ENCODE measurements around the gene SPSB3. TPM values are rescaled to one million over a fixed set of nuclear protein-coding genes. Genes with fewer than 3 reads are reported as not detected.

Gene SPSB3
- total and polyA plus RNA-seq, 2 of the 13 experiments (the other 11 are each of a cell fraction or from before 2014, with no cell fraction given), result 13.2 to 21.9 TPM

DNA sequence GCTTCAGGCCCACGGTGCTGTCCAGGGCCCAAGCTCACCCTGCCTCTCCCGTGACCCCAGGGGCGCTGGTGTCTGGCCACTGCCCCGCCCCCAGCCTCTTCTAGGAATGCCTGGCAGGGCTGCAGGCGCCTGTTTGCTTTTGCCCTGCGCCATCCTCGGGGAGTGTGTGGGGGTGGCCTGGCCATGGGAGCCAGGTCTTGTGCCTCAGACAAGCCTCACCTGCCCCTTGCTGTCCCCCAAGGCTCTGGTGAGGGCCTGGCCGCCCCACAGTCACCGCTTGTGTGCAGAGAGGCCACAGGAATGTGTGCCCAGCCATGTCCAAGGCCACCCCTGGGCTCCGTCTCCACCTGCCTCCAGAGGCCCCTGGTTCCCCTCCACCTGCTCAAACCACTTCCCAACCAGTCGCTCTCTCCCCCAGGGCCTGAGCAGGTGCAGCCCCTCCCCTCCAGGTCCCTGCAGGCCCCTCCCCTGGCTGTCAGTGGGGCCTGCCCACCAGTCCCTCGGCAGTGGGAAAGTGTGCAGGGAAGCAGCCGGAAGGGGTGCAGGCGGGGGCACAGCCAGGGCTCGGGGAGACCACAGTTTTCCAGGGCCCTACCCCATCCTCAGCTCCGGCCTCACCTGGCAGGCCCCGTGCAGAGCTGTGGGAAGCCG, 12.0 kb upstream of the SPSB3 start (continued):
- TF ChIP-seq, protein P1, sequence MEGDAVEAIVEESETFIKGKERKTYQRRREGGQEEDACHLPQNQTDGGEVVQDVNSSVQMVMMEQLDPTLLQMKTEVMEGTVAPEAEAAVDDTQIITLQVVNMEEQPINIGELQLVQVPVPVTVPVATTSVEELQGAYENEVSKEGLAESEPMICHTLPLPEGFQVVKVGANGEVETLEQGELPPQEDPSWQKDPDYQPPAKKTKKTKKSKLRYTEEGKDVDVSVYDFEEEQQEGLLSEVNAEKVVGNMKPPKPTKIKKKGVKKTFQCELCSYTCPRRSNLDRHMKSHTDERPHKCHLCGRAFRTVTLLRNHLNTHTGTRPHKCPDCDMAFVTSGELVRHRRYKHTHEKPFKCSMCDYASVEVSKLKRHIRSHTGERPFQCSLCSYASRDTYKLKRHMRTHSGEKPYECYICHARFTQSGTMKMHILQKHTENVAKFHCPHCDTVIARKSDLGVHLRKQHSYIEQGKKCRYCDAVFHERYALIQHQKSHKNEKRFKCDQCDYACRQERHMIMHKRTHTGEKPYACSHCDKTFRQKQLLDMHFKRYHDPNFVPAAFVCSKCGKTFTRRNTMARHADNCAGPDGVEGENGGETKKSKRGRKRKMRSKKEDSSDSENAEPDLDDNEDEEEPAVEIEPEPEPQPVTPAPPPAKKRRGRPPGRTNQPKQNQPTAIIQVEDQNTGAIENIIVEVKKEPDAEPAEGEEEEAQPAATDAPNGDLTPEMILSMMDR (CRISPR knock-in tag; IDR thresholded peaks at IDR 0.05), result 0 out of 2 replicates have a peak, but pooled peaks have one; percentile 26
- TF ChIP-seq ZNF121 (CRISPR knock-in tag; IDR thresholded peaks at IDR 0.05) (peak; percentile 62), NR1H2 (CRISPR knock-in tag; IDR thresholded peaks at IDR 0.05; ENCODE audit: borderline replicate concordance, low read depth) (0 out of 2 replicates have a peak, but pooled peaks have one; percentile 41), ZNF230 (CRISPR knock-in tag; IDR thresholded peaks at IDR 0.05) (0 out of 2 replicates have a peak, but pooled peaks have one; percentile 22), NR2F6 (IDR thresholded peaks at IDR 0.05) (peak; percentile 49), NR2F6 (CRISPR knock-in tag; IDR thresholded peaks at IDR 0.05) (peak; percentile 64; the same call in 1 of the 2 replicates), ZNF746 (CRISPR knock-in tag; IDR thresholded peaks at IDR 0.05) (no peak), POLR2A (IDR thresholded peaks at IDR 0.05; ENCODE audit: insufficient read depth in 1 of 2, low read depth in 2 of 2, low read length in 2 of 2) (peak in 1 of 2 experiments; percentile 61; a peak in 1 of 4 replicates)
- TF ChIP-seq, protein P2, sequence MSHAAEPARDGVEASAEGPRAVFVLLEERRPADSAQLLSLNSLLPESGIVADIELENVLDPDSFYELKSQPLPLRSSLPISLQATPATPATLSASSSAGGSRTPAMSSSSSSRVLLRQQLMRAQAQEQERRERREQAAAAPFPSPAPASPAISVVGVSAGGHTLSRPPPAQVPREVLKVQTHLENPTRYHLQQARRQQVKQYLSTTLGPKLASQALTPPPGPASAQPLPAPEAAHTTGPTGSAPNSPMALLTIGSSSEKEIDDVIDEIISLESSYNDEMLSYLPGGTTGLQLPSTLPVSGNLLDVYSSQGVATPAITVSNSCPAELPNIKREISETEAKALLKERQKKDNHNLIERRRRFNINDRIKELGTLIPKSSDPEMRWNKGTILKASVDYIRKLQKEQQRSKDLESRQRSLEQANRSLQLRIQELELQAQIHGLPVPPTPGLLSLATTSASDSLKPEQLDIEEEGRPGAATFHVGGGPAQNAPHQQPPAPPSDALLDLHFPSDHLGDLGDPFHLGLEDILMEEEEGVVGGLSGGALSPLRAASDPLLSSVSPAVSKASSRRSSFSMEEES (CRISPR knock-in tag; IDR thresholded peaks at IDR 0.05), result peak; percentile 69
- TF ChIP-seq, protein P3, sequence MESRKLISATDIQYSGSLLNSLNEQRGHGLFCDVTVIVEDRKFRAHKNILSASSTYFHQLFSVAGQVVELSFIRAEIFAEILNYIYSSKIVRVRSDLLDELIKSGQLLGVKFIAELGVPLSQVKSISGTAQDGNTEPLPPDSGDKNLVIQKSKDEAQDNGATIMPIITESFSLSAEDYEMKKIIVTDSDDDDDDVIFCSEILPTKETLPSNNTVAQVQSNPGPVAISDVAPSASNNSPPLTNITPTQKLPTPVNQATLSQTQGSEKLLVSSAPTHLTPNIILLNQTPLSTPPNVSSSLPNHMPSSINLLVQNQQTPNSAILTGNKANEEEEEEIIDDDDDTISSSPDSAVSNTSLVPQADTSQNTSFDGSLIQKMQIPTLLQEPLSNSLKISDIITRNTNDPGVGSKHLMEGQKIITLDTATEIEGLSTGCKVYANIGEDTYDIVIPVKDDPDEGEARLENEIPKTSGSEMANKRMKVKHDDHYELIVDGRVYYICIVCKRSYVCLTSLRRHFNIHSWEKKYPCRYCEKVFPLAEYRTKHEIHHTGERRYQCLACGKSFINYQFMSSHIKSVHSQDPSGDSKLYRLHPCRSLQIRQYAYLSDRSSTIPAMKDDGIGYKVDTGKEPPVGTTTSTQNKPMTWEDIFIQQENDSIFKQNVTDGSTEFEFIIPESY (CRISPR knock-in tag; IDR thresholded peaks at IDR 0.05), result no peak
- TF ChIP-seq, protein P4, sequence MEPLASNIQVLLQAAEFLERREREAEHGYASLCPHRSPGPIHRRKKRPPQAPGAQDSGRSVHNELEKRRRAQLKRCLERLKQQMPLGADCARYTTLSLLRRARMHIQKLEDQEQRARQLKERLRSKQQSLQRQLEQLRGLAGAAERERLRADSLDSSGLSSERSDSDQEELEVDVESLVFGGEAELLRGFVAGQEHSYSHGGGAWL (CRISPR knock-in tag; IDR thresholded peaks at IDR 0.05), result peak; percentile 29; the same call in 1 of the 2 replicates
- TF ChIP-seq, protein P5, sequence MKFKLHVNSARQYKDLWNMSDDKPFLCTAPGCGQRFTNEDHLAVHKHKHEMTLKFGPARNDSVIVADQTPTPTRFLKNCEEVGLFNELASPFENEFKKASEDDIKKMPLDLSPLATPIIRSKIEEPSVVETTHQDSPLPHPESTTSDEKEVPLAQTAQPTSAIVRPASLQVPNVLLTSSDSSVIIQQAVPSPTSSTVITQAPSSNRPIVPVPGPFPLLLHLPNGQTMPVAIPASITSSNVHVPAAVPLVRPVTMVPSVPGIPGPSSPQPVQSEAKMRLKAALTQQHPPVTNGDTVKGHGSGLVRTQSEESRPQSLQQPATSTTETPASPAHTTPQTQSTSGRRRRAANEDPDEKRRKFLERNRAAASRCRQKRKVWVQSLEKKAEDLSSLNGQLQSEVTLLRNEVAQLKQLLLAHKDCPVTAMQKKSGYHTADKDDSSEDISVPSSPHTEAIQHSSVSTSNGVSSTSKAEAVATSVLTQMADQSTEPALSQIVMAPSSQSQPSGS (CRISPR knock-in tag; IDR thresholded peaks at IDR 0.05), result 0 out of 2 replicates have a peak, but pooled peaks have one; percentile 17

All from HepG2 (cell line).